DND-41 (cell line): ENCODE measurements around the gene SHROOM3.
"Not testable (repeated sequence)": the region's sequence is repeated elsewhere in the genome, so short reads cannot be mapped to it uniquely, and the experiment has no call there.

Source experiments
- ATAC-seq: fragments of 200-7000 bp; cut with Tn5 transposase; 3 replicates; pipeline ENCODE4 v1.9.1; 2021; ENCODE audit warnings: low read depth; ENCODE audit not compliant: insufficient read depth
- DNase-seq: peaks from one replicate; pipeline ENCODE4 v3.0.0-alpha.2; 2020
- H2AFZ ChIP-seq: 2 replicates; pipeline ENCODE4 v1.6.0; 2012; ENCODE audit warnings: low read depth, low read length
- H3K27ac ChIP-seq: 2 replicates; pipeline ENCODE4 v1.5.1; 2012; ENCODE audit warnings: low read length, inconsistent platforms
- H3K27me3 ChIP-seq: fragments of 200-600 bp; sonication (generic); 2 replicates; pipeline ENCODE4 v1.6.0; 2012; ENCODE audit warnings: low read length, mild to moderate bottlenecking, inconsistent platforms; ENCODE audit not compliant: insufficient read depth, poor library complexity
- H3K36me3 ChIP-seq: 2 replicates; pipeline ENCODE4 v1.5.1; 2012; ENCODE audit warnings: low read length, inconsistent platforms; ENCODE audit not compliant: insufficient read depth
- H3K4me1 ChIP-seq: 2 replicates; pipeline ENCODE4 v1.5.1; 2012; ENCODE audit warnings: mild to moderate bottlenecking, low read length; ENCODE audit not compliant: insufficient read depth
- H3K4me2 ChIP-seq: 2 replicates; pipeline ENCODE4 v1.6.0; 2012; ENCODE audit warnings: mild to moderate bottlenecking, moderate library complexity, low read length, inconsistent platforms; ENCODE audit not compliant: insufficient read depth
- H3K4me3 ChIP-seq, 2 experiments: fragments of 200-600 bp in 1 of 2; shearing (Covaris generic) in 1 of 2; 2 replicates each; pipeline ENCODE4 v1.5.1; 2012 to 2016; ENCODE audit warnings: inconsistent platforms in 2 of 2, low read length in 2 of 2, mild to moderate bottlenecking in 2 of 2, low read depth in 1 of 2, moderate library complexity in 1 of 2
- H3K79me2 ChIP-seq: 2 replicates; pipeline ENCODE4 v1.6.0; 2012; ENCODE audit warnings: low read length, inconsistent platforms; ENCODE audit not compliant: insufficient read depth
- H3K9ac ChIP-seq: 2 replicates; pipeline ENCODE4 v1.6.0; 2012; ENCODE audit warnings: low read depth, mild to moderate bottlenecking, inconsistent platforms, low read length, moderate library complexity
- H3K9me3 ChIP-seq: 2 replicates; pipeline ENCODE4 v1.5.1; 2012; ENCODE audit warnings: low read length, moderate library complexity, mild to moderate bottlenecking, inconsistent platforms; ENCODE audit not compliant: insufficient read depth, severe bottlenecking
- H4K20me1 ChIP-seq: 2 replicates; pipeline ENCODE4 v1.6.0; 2012; ENCODE audit warnings: low read length; ENCODE audit not compliant: insufficient read depth
- EZH2 ChIP-seq: IDR thresholded peaks from 3 replicates; pipeline ENCODE4 v1.6.1; 2012; ENCODE audit warnings: borderline replicate concordance, low read depth, mild to moderate bottlenecking, moderate library complexity, low read length, inconsistent platforms; ENCODE audit not compliant: severe bottlenecking
- TF ChIP-seq, protein P1 (sequence below): IDR thresholded peaks from 2 replicates; pipeline ENCODE4 v1.5.1; 2012; ENCODE audit warnings: borderline replicate concordance, low read length, moderate library complexity, mild to moderate bottlenecking; ENCODE audit not compliant: poor library complexity, severe bottlenecking; ENCODE audit errors: extremely low read depth

SHROOM3 gene

DNA sequence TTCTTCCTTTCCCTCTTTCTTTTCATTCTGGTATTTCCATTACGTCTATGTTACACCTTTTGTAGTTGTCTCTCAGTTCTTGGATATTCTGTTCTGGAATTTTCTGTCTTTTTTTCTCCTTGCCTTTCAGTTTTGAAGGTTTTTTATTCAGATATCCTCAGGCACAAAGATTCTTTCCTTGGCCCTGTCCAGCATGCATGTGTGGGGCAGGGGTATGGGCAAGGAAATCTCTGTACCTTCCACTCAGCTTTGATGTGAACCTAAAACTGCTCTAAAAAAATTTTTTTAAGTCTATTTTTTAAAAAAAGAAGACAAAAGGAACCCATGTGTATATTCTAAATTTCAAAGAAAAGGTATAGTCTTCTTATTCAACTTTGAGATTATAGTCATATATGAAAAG, 282.4 kb downstream of the SHROOM3 start:
- no peak overlapping the region for H3K4me2 ChIP-seq
- no peak for DNase-seq

DNA sequence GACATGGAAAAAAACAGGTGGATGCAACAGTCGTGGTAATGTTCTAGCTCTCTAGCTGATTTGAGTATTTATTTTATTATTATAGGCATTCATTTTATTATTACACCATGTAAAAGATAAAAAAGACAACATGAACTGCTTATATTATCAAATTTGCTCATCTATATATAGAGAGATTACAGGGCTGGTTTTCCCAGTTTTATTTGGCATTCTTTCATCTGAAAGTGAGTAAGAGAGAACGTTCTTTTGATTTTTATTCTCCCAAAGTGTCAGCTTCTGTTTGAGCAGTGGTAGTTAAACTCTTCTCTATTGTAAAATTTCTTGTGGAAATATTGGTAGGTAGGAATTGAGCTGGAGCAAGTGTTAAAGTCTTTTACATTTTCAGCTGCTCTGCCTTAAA, 283.0 kb downstream of the SHROOM3 start:
- TF ChIP-seq EZH2, result no peak
- TF ChIP-seq, protein P1, sequence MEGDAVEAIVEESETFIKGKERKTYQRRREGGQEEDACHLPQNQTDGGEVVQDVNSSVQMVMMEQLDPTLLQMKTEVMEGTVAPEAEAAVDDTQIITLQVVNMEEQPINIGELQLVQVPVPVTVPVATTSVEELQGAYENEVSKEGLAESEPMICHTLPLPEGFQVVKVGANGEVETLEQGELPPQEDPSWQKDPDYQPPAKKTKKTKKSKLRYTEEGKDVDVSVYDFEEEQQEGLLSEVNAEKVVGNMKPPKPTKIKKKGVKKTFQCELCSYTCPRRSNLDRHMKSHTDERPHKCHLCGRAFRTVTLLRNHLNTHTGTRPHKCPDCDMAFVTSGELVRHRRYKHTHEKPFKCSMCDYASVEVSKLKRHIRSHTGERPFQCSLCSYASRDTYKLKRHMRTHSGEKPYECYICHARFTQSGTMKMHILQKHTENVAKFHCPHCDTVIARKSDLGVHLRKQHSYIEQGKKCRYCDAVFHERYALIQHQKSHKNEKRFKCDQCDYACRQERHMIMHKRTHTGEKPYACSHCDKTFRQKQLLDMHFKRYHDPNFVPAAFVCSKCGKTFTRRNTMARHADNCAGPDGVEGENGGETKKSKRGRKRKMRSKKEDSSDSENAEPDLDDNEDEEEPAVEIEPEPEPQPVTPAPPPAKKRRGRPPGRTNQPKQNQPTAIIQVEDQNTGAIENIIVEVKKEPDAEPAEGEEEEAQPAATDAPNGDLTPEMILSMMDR, result no peak
- Histone ChIP-seq H2AFZ (no peak overlapping the region), H3K36me3 (no peaks in the 10 kb centered on the region), H3K27me3 (no peaks in the 10 kb centered on the region), H3K4me3 (no peak overlapping the region), H4K20me1 (no peaks in the 10 kb centered on the region), H3K9me3 (no peaks in the 10 kb centered on the region), H3K9ac (no peak overlapping the region), H3K4me1 (no peaks in the 10 kb centered on the region), H3K79me2 (no peaks in the 10 kb centered on the region), H3K4me2 (no peak overlapping the region), H3K27ac (no peak overlapping the region)
- ATAC-seq (no peak), DNase-seq (no peak)

More for the DNA sequence above, 282.4 kb downstream of the SHROOM3 start:
- Histone ChIP-seq H3K9ac (no peak overlapping the region), H2AFZ (no peak overlapping the region), H3K27ac (no peak overlapping the region), H3K9me3 (no peaks in the 10 kb centered on the region), H3K79me2 (no peaks in the 10 kb centered on the region), H3K27me3 (peaks cover 3% of the 10 kb centered on the region), H3K4me1 (no peaks in the 10 kb centered on the region), H4K20me1 (no peaks in the 10 kb centered on the region), H3K4me3 (no peak overlapping the region), H3K36me3 (no peaks in the 10 kb centered on the region)
- ATAC-seq, result no peak
- TF ChIP-seq EZH2, result no peak
- TF ChIP-seq, protein P1, result no peak

DNA sequence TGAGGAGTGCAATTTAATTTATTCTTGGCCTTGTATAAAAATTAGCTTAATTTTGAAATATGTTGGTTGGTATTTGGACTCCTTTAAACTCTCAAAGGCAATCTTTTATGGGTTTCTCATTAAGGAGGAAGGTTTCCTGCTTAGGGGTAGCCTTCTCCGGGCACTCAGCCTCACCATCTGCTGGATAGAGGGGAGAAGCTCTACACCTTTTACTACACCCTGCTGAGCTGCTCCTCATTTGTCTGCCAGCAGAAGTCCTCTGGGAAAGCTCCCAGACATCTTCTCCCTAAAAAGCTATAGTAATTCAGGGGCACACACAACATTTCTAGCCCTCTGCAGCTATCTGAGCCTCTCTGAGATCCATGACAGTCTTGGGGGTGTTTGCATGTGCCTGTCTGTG, 283.8 kb downstream of the SHROOM3 start:
- DNase-seq (no peak), ATAC-seq (no peak)
- Histone ChIP-seq H3K9ac (no peak overlapping the region), H2AFZ (no peak overlapping the region), H4K20me1 (no peaks in the 10 kb centered on the region), H3K27ac (no peak overlapping the region), H3K79me2 (no peaks in the 10 kb centered on the region), H3K4me3 (no peak overlapping the region), H3K27me3 (no peaks in the 10 kb centered on the region), H3K9me3 (no peaks in the 10 kb centered on the region), H3K4me2 (no peak overlapping the region), H3K36me3 (no peaks in the 10 kb centered on the region), H3K4me1 (no peaks in the 10 kb centered on the region)
- TF ChIP-seq, protein P1, result no peak
- TF ChIP-seq EZH2, result no peak

DNA sequence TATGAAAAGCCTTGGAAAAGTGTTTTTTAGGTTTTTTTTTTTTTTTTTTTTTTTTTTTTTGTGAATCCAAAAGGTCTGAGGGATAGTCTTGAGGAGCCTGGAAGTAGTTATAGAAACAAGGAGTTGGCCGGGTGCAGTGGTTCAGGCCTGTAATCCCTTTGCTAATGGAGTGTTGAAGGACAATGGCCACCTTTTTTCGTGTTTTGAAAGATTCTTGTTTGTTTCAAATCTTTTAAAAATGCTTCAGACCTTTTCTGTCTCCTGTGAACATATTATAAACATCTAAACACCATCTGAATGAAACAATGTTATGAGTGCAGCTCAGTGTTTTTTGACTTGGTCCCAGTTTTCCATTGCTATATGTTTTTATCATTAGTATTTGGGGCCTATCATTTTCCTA, 285.1 kb downstream of the SHROOM3 start:
- no peak overlapping the region for H3K27ac ChIP-seq
- no peak overlapping the region for H2AFZ ChIP-seq
- no peak overlapping the region for H3K9ac ChIP-seq
- no peak overlapping the region for H3K4me3 ChIP-seq
- DNase-seq (no peak), ATAC-seq (no peak)
- no peaks in the 10 kb centered on the region for H3K9me3 ChIP-seq
- no peaks in the 10 kb centered on the region for H3K36me3 ChIP-seq
- H3K4me2 ChIP-seq, result no peak overlapping the region
- TF ChIP-seq EZH2, result no peak
- TF ChIP-seq, protein P1, result no peak
- H3K79me2 ChIP-seq, result no peaks in the 10 kb centered on the region
- H3K4me1 ChIP-seq, result no peaks in the 10 kb centered on the region
- no peaks in the 10 kb centered on the region for H4K20me1 ChIP-seq
- H3K27me3 ChIP-seq, result no peaks in the 10 kb centered on the region

DNA sequence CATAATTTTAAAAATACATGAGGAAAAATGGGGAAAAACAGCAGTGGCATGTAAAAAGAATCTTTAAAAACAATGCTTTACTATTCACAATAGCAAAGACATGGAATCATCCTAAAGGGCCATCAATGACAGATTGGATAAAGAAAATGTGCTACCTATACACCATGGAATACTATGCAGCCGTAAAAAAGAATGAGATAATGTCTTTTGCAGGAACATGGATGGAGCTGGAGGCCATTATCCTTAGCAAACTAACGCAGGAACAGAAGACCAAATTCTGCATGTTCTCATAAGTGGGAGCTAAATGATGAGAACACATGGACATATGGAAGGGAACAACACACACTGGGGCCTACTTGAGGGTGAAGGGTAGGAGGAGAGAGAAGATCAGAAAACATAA, 287.1 kb downstream of the SHROOM3 start:
- not testable (repeated sequence) for H3K9me3 ChIP-seq, H3K27me3 ChIP-seq, H3K27ac ChIP-seq, H3K4me2 ChIP-seq, DNase-seq, ATAC-seq, H3K4me3 ChIP-seq, H2AFZ ChIP-seq, H4K20me1 ChIP-seq, H3K79me2 ChIP-seq, H3K36me3 ChIP-seq, H3K9ac ChIP-seq, H3K4me1 ChIP-seq
